Mesenchymal stem cell (in vitro differentiated cells and primary cell): Measurements from ENCODE around the gene TRDN.

Experiments used
- DNase-seq: peaks from one replicate; pipeline ENCODE4 v3.0.0-alpha.2; 2013
- H2AFZ ChIP-seq: one replicate; pipeline ENCODE4 v1.6.1; 2013; ENCODE audit warnings: low read depth, mild to moderate bottlenecking, control low read depth, inconsistent platforms, low read length, moderate library complexity
- H2AK5ac ChIP-seq: 2 replicates; pipeline ENCODE4 v1.6.1; 2013; ENCODE audit warnings: low read length, moderate library complexity, mild to moderate bottlenecking, inconsistent platforms; ENCODE audit not compliant: severe bottlenecking
- H2BK120ac ChIP-seq: one replicate; pipeline ENCODE4 v1.6.1; 2013; ENCODE audit warnings: low read depth, mild to moderate bottlenecking, inconsistent platforms, low read length, moderate library complexity
- H2BK12ac ChIP-seq, 2 experiments: one replicate each; pipeline ENCODE4 v1.6.1; 2013; ENCODE audit warnings: inconsistent platforms in 2 of 2, low read length in 2 of 2, mild to moderate bottlenecking in 2 of 2, moderate library complexity in 2 of 2, control low read depth in 1 of 2
- H2BK15ac ChIP-seq: one replicate; pipeline ENCODE4 v1.6.1; 2013; ENCODE audit warnings: mild to moderate bottlenecking, low read depth, inconsistent platforms; ENCODE audit not compliant: poor library complexity, severe bottlenecking
- H2BK5ac ChIP-seq: 2 replicates; pipeline ENCODE4 v1.6.1; 2013; ENCODE audit warnings: low read depth, mild to moderate bottlenecking, low read length, control low read depth, inconsistent platforms; ENCODE audit not compliant: poor library complexity, severe bottlenecking
- H3K14ac ChIP-seq, 2 experiments: one replicate each; pipeline ENCODE4 v1.6.1; 2013; ENCODE audit warnings: inconsistent platforms in 2 of 2, low read length in 2 of 2, control low read depth in 1 of 2, mild to moderate bottlenecking in 1 of 2, moderate library complexity in 1 of 2
- H3K18ac ChIP-seq, 2 experiments: one replicate each; pipeline ENCODE4 v1.6.1; 2013; ENCODE audit warnings: inconsistent platforms in 2 of 2, low read length in 2 of 2, control low read depth in 1 of 2, low read depth in 1 of 2, mild to moderate bottlenecking in 1 of 2
- H3K23ac ChIP-seq, 2 experiments: one replicate each; pipeline ENCODE4 v1.6.1; 2013; ENCODE audit warnings: inconsistent platforms in 2 of 2, low read length in 2 of 2, mild to moderate bottlenecking in 2 of 2, moderate library complexity in 2 of 2, control low read depth in 1 of 2
- H3K27ac ChIP-seq: 2 replicates; pipeline ENCODE4 v1.5.1; 2013; ENCODE audit warnings: mild to moderate bottlenecking, moderate library complexity, low read length, control low read depth, inconsistent platforms; ENCODE audit not compliant: poor library complexity, severe bottlenecking
- H3K27me3 ChIP-seq, 2 experiments: 2 replicates each; pipeline versions ENCODE4 v1.6.1 to v1.7.0; 2013; ENCODE audit warnings: low read length in 2 of 2, mild to moderate bottlenecking in 2 of 2, moderate library complexity in 2 of 2, control low read depth in 1 of 2, inconsistent platforms in 1 of 2; ENCODE audit not compliant: control insufficient read depth in 1 of 2, insufficient read depth in 1 of 2
- H3K36me3 ChIP-seq, 2 experiments: 2 replicates each; pipeline versions ENCODE4 v1.6.1 to v1.7.0; 2013; ENCODE audit warnings: low read length in 2 of 2, control low read depth in 1 of 2, inconsistent platforms in 1 of 2, low read depth in 1 of 2, mild to moderate bottlenecking in 1 of 2; ENCODE audit not compliant: insufficient read depth in 2 of 2, control insufficient read depth in 1 of 2
- H3K4ac ChIP-seq, 2 experiments: one replicate each; pipeline ENCODE4 v1.6.1; 2013; ENCODE audit warnings: inconsistent platforms in 2 of 2, low read length in 2 of 2, mild to moderate bottlenecking in 2 of 2, moderate library complexity in 2 of 2, control low read depth in 1 of 2, low read depth in 1 of 2
- H3K4me1 ChIP-seq: 2 replicates; pipeline ENCODE4 v1.6.1; 2013; ENCODE audit warnings: low read depth, low read length, control low read depth; ENCODE audit not compliant: control insufficient read depth, insufficient read depth
- H3K4me2 ChIP-seq: 2 replicates; pipeline ENCODE4 v1.6.1; 2013; ENCODE audit warnings: low read length, mild to moderate bottlenecking, inconsistent platforms; ENCODE audit not compliant: poor library complexity, severe bottlenecking
- H3K4me3 ChIP-seq, 2 experiments: 2 replicates each; pipeline versions ENCODE4 v1.5.1 to v1.7.0; 2013; ENCODE audit warnings: low read length in 2 of 2, mild to moderate bottlenecking in 2 of 2, control low read depth in 1 of 2, low read depth in 1 of 2; ENCODE audit not compliant: insufficient read depth in 1 of 2
- H3K79me1 ChIP-seq: replicated peaks from 2 replicates; pipeline ENCODE4 v1.6.1; 2013; ENCODE audit warnings: mild to moderate bottlenecking, control low read depth, low read length, inconsistent platforms; ENCODE audit not compliant: poor library complexity, severe bottlenecking
- H3K9ac ChIP-seq: 2 replicates; pipeline ENCODE4 v1.7.0; 2013; ENCODE audit warnings: mild to moderate bottlenecking, low read length, moderate library complexity
- H3K9me3 ChIP-seq: 2 replicates; pipeline ENCODE4 v1.7.0; 2013; ENCODE audit warnings: mild to moderate bottlenecking, low read length; ENCODE audit not compliant: control insufficient read depth
- H4K8ac ChIP-seq: one replicate; pipeline ENCODE4 v1.6.1; 2013; ENCODE audit warnings: inconsistent platforms, mild to moderate bottlenecking, low read length, moderate library complexity
- H4K91ac ChIP-seq: one replicate; pipeline ENCODE4 v1.6.1; 2013; ENCODE audit warnings: mild to moderate bottlenecking, low read length, inconsistent platforms
- WGBS: methylation state at CpG from one replicate; pipeline ENCODE4 v1.1.7; 2013; ENCODE audit warnings: mixed read lengths; 5-methylcytosine and 5-hydroxymethylcytosine counted together

TRDN gene

GRCh38 chr6:123211777-123212545 is 424.8 kb downstream of the TRDN start:
- Histone ChIP-seq H3K27me3 (no peaks in the 10 kb centered on the region), H3K4me1 (no peaks in the 10 kb centered on the region), H2BK5ac (no peak overlapping the region), H3K79me1 (no peaks in the 10 kb centered on the region), H3K14ac (no peak overlapping the region), H3K4me3 (no peak overlapping the region), H2AFZ (no peak overlapping the region), H3K4me2 (no peak overlapping the region), H3K36me3 (no peaks in the 10 kb centered on the region), H4K91ac (no peak overlapping the region), H3K23ac (no peak overlapping the region), H3K18ac (no peak overlapping the region), H2BK120ac (no peak overlapping the region), H3K4ac (no peak overlapping the region), H2BK12ac (no peak overlapping the region), H3K9me3 (no peaks in the 10 kb centered on the region), H3K9ac (no peak overlapping the region), H4K8ac (no peak overlapping the region), H3K27ac (no peak overlapping the region), H2AK5ac (no peak overlapping the region), H2BK15ac (no peak overlapping the region)
- 83% methylated on average over 1 of the region's 4 CpGs for WGBS
- DNase-seq: no peak

DNA sequence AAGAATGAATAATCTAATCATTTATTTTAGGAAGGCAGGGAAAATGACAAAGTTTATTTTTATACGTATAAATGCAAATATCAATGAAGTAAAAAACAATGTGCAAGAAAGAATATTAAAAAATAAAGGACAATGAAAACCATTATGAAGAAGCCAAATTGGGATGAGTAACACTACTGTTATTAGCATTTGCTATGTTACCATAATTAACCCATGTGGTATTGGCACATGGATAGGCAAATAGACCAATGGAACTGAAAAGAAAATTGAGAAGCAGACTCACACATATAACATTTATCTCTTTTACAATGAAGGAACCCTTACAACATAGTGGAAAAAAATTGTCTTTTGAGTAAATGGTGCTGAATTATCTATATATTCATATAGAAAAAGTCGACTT is 426.1 kb downstream of the TRDN start:
- no peak for DNase-seq
- Histone ChIP-seq H4K91ac (no peak overlapping the region), H3K79me1 (no peaks in the 10 kb centered on the region), H3K4me2 (no peak overlapping the region), H2AK5ac (no peak overlapping the region), H4K8ac (no peak overlapping the region), H3K27ac (no peak overlapping the region), H3K4ac (no peak overlapping the region), H3K9me3 (no peaks in the 10 kb centered on the region), H3K4me3 (no peak overlapping the region), H3K23ac (no peak overlapping the region), H3K4me1 (no peaks in the 10 kb centered on the region), H3K14ac (no peak overlapping the region), H2BK5ac (no peak overlapping the region), H3K36me3 (no peaks in the 10 kb centered on the region), H3K27me3 (no peaks in the 10 kb centered on the region), H2BK12ac (no peak overlapping the region), H2BK120ac (no peak overlapping the region), H2AFZ (no peak overlapping the region), H2BK15ac (no peak overlapping the region), H3K18ac (no peak overlapping the region), H3K9ac (no peak overlapping the region)
- WGBS: no CpG with 5 or more reads among the region's 2 CpGs

DNA sequence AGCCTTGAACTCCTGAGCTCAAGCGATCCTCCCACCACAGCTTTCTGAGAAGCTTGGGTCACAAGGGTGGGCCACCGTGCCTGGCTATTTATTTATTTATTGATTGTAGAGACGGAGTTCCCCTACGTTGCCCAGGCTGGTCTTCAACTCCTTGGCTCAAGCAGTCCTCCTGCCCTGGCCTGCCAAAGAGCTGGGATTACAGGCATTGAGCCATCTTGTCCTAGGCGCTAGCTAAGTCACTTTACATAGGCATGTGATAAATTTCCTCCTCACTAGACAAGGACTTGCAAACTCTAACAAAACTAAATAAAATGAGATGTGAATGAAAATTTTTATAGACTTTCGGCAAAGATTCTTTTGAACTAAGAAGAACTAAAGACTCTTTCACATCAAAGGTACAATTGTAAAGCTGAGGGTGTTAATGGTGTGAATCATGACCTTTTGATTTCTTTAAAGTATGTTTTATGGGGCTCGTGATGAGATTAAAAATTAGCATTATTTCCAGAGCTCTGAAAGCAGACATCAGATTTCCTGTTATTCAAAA is 428.7 kb downstream of the TRDN start:
- H2BK12ac ChIP-seq: no peak overlapping the region
- H3K4ac ChIP-seq: no peak overlapping the region
- H3K9me3 ChIP-seq: no peaks in the 10 kb centered on the region
- WGBS: 85% methylated on average over 5 of the region's 7 CpGs
- H3K79me1 ChIP-seq: no peaks in the 10 kb centered on the region
- no peaks in the 10 kb centered on the region for H3K36me3 ChIP-seq
- H2BK120ac ChIP-seq: no peak overlapping the region
- H3K23ac ChIP-seq: no peak overlapping the region
- no peak overlapping the region for H3K14ac ChIP-seq
- H3K27ac ChIP-seq: no peak overlapping the region
- no peak overlapping the region for H3K9ac ChIP-seq
- no peak for DNase-seq
- no peaks in the 10 kb centered on the region for H3K27me3 ChIP-seq
- no peak overlapping the region for H2BK15ac ChIP-seq
- H3K4me1 ChIP-seq: no peaks in the 10 kb centered on the region
- H3K4me3 ChIP-seq: no peak overlapping the region
- no peak overlapping the region for H3K18ac ChIP-seq
- H2BK5ac ChIP-seq: no peak overlapping the region
- H2AK5ac ChIP-seq: no peak overlapping the region
- H3K4me2 ChIP-seq: peak overlapping the region; percentile 5
- no peak overlapping the region for H4K8ac ChIP-seq
- no peak overlapping the region for H4K91ac ChIP-seq
- no peak overlapping the region for H2AFZ ChIP-seq

DNA sequence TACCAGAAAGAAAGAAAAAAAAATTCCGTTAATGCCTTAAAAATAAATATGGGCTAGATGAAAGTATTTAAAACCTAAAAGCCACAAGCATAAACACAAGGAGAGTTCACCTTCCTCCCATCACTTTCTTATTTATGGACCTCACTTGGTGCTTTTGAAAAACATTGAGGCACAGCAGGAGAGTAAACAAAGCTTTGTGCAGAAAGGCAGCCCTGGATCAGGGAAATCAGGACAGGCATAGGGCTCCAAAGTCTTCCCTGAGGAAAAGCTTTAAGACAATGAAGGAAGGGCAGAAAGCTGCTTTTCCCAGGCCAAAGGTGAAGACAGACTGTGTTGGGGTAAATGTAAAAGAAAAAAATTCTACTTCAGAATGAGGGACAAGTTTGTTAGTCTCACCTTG is 432.8 kb downstream of the TRDN start:
- Histone ChIP-seq H2BK12ac (no peak overlapping the region), H2BK120ac (no peak overlapping the region), H2AK5ac (no peak overlapping the region), H3K27me3 (no peaks in the 10 kb centered on the region), H2AFZ (no peak overlapping the region), H3K27ac (no peak overlapping the region), H3K4me3 (no peak overlapping the region), H3K9me3 (no peaks in the 10 kb centered on the region), H3K18ac (no peak overlapping the region), H3K4ac (no peak overlapping the region), H3K79me1 (no peaks in the 10 kb centered on the region), H3K36me3 (no peaks in the 10 kb centered on the region), H2BK15ac (no peak overlapping the region), H3K23ac (no peak overlapping the region), H3K4me2 (no peak overlapping the region), H3K9ac (no peak overlapping the region), H3K14ac (no peak overlapping the region), H4K91ac (no peak overlapping the region), H4K8ac (no peak overlapping the region), H2BK5ac (no peak overlapping the region), H3K4me1 (no peaks in the 10 kb centered on the region)
- no CpG with 5 or more reads among the region's 1 CpG for WGBS
- no peak for DNase-seq
